ENCODE data around the gene MYO16.

The MYO16 gene

DNA sequence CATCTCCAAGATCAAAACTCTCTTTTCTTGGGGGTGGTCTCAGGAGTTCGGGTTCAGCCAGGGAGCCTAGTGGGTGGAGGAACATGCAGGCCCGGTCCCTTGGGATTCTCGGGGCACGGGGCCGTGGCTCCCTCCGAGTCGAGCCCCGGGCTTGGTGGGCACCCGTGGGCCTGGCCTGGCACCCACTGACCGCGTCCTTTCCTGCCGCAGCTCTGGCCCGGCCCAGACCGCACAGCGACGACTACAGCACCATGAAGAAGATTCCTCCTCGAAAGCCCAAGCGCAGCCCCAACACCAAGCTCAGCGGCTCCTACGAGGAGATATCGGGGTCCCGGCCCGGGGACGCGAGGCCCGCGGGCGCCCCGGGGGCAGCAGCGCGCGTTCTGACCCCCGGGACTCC is 510.6 kb downstream of the MYO16 start:
- DNase-seq = no peak

- DNase-seq = no peak
These were observed 511.3 kb downstream of the MYO16 start for GRCh38 chr13:109140479-109141349.

DNA sequence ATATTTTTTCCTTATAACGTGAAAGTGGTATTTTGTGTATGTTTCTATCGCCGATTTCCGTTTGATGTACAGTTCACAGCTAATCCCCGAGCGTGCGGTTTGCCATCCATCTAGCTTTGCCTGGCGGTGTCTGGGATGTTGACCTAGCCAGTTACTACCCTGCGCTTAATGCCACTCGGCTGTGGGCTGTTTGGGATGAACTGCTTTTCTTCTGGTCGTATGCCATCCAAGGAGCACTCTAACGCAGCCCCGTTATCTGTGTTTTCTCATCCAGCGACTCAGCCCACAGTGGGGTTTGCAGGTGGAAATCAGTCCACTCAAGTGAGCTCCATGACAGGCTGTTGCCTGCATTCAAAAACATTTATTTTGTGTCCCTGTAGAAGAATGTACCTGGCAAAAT is 512.3 kb downstream of the MYO16 start:
- no peak for DNase-seq

DNA sequence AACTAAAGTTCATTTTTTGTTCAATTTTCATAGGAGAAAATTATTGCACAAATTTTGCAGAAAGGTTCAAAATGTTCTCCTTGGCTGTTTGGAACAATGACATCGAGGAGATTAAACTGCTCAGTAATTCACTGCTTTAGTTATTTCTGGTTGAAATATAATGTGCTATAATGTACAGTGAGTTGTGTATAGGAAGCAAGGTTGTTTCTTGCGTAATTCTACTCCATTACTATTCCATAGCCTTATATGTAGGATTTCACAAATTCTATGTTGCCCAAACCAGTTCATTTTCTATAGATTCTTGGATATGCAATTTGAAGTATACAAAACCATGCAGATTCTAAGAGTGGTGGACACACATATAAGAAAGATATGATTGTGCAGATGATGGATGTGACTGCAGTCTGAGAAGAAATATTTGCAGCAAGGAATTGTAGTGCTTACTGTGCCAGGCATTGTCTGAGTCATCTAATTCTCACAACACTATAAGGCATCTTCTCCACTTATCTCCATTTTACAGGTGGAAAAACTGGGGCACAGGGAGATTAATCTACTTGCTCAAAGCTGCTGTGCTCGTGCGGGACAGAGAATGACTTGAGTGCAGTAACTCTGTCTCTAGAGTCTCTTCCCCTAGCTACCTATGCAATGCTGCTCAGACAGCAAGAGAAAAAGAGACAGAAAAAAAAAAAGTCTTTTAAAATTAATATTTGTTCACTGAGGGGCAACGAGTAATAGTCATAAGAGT is 515.5 kb downstream of the MYO16 start:
- DNase-seq = no peak

GRCh38 chr13:109145631-109146030 is 516.2 kb downstream of the MYO16 start:
- DNase-seq = peak; percentile 45

DNA sequence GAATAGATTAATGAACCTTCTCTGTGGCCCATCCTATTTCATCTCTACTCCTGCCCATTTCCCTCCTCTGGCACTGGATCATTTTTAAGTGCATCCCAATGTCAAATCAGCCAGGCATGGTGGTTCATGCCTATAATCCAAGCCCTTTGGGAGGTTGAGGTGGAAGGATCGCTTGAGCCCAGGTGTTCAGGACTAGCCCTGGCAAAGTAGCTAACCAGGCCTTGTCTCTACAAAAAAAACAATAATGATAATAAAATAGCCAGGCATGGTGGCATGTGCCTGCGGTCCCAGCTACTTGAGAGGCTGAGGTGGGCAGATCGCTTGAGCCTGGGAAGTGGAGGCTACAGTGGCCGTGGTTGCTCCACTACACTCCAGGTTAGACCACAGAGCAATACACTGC is 517.0 kb downstream of the MYO16 start:
- DNase-seq = no peak

GRCh38 chr13:109146912-109147647 is 517.7 kb downstream of the MYO16 start:
- peak; percentile 14 for DNase-seq

- no peak for DNase-seq
These were observed 518.8 kb downstream of the MYO16 start for GRCh38 chr13:109148243-109148642.

- DNase-seq = no peak
These were observed 521.3 kb downstream of the MYO16 start for GRCh38 chr13:109150696-109151095.

GRCh38 chr13:109151255-109151654 is 521.8 kb downstream of the MYO16 start:
- no peak for DNase-seq

DNA sequence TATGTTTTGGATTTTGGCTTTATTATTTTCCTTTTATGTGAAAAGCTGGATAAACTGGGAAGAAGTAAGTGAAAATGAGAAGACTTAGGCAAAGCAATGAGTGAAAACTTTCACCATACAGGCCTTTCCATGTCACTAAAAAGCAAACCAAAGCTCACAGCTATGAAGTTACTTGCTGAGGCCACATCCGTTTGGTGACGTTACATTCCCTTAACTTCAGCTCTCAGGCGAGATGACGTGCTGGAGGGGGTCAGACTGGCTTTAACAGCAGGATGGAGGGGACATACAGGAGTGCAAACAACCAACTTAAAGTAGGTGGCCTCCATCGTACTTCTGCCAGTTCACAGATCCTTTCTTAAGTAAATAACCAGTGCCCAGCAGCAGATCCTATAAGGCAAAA is 522.3 kb downstream of the MYO16 start:
- DNase-seq = no peak

DNA sequence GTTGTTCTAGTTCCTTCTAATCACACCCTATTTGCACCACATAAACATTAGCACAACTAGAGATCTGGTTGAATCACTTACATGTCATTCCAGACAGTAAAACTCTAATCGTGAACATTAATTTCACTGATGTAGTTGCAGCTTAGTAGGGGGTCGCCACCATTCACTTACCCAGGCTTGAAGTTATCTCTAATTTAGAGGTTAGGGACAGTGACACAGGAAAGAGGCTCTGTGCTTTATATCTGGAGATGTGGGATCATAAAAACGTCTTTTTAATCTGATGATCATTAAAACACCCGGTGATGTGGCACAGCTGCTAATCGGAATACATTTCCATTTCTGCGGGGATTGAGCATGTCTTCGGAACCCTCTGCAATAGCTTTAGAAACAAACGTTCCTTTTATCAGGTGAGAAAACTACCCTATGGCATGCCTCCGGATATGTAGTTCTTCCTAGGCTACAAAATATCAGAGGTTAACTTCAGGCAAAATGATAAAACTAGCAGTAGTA is 523.0 kb downstream of the MYO16 start:
- DNase-seq = no peak

DNA sequence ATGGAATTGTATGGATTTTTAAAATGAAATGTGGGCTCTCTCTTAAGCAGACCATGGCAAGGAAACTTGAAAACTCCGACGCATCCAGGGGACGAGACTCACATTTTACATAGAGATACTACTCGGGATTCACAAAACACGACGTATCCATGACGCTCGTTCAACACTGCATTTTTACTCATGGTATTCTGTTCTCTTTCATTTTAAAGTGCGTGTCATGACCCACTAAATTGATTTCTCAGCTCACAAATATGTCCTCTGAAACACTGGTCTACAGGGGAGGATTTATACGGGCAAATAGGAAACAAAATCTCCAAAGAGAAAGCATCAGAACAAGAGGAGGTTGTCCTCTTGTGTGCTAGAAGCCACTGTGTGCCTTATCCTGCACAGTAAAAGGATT is 523.5 kb downstream of the MYO16 start:
- DNase-seq = no peak

GRCh38 chr13:109154146-109154545 is 524.7 kb downstream of the MYO16 start:
- no peak for DNase-seq

DNA sequence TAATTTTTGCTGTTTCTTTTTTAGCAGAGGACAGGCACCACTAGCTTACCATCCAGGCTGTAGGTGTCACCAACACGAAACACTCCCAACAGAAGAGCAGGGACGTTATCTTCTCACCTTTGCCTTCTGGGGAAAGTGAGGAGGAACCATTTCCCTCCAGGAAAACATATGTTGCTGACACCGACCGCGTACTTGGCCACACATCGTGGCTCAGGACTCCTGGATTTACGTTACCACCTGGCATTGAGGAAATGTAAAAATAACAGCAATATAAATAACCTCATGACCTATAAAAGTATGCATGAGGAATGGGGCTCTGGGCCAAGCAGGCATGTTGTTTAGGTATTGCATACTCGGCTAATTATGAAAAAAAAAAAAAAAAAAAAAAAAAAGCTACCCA is 525.1 kb downstream of the MYO16 start:
- DNase-seq = no peak

DNA sequence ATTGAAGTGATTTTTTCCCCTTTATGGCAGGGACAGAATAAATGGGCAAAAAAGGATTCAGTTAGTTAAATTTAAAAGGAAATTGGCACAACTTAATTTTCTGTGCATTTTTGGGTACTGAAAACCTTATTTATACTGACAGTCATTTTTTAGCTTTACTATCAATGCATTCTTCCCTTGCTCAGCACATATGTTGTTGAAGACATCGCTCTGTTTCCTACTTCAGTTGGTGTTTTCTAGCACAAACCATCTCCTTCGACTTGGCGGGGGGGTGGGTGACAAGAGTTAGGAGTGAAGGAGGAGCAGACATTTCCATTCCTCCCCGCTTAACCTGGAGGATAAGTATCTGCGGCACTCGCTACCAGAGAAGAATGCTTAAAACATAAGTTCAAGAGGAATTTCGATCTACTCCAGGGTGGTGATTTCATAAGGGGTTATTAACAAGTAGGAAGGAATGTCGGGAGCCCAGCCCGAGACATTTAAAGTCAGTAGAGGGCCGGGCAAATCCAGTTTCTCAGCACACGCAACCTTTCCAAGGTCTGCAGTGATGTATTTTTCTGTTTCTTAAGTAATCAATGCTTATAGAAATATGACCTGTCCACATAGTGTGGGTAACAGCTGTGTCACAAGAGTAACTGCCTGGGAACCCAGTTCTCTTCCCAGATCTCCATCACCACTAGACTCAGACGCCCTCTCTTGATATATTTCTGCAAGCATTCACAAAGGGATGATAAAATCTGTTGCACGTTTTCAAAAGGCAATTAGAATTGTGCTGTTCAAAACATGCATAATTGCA is 525.8 kb downstream of the MYO16 start:
- no peak for DNase-seq

DNA sequence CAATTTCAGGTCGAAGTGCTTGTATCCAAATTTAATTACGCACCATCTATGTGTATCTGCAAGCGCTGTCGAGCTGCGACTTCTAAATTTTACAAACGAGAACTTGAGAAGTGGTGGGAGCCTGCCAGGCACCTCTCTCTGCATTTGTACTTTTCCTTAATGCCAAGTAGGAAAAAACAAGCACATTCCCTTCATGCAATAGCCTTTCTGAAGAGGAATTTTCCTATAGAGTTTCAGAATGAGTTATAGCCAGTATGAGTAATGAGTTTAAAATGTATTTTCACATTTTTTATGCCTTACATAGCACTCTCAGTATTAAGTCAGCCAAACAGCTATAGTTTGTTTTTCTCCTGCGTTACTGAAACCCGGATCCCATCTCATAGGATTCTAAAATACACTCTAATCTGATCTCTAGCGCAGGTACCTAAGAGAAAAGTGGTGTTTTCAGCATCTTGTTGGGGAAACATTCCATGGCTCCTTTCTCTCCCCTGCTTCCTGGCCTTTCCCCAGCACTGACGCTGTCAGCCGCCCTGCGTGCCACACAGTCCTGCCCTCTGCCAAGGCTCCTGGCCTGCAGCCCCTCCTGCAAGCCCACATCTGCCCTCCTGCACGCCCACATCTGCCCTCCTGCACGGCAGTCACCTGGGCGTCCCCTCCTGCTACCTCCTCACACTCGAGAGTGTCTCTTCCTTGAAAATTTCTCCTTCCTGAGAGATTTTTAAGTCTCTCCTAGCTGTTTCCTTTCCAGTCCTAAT is 526.9 kb downstream of the MYO16 start:
- DNase-seq = peak; percentile 79

- DNase-seq = peak; percentile 26
These were observed 527.9 kb downstream of the MYO16 start for GRCh38 chr13:109157275-109157674.

DNA sequence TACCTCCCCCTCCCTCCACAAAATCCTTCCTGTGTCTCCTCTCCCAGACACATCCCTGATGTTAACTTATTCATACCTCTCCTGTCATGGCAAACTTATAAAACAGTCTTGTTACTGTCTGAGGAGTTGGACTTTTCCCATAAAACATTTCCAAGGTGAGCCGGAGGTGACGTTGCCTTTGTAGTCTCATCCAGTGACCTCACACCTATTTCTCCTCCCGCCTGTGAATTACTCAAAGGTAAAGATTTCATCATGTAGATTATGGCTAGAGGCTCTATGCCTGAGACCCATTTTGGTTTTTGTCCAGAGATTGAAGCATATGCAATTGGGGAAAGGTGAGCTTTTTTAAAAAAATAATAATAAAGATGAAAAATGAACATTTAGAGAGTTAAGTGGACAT is 529.0 kb downstream of the MYO16 start:
- DNase-seq = no peak

GRCh38 chr13:109159650-109160309 is 530.4 kb downstream of the MYO16 start:
- DNase-seq = no peak

DNA sequence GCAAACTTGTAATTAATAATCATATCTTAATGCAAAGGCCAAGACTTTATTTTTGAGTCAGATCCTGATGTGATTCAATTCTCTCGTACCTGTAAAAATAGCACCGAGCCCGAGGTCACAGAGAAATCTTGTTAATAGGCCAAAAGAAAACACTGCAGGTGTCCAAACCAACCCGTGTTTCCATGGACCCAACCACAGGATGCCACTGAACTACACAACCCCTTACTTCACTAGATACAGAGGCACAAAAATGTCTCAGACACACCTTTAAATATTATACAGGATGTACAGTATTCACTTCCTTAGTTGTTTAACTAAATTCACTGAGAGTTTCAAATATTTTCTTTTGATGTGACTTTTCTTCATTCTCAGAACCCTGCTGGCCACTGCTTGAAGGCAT is 530.9 kb downstream of the MYO16 start:
- DNase-seq = no peak

All from kidney glomerular epithelial cell (primary cell).